Fibroblast of villous mesenchyme (primary cell): Measurements from ENCODE around the gene YBX2. TPM values are rescaled to one million over a fixed set of nuclear protein-coding genes. Genes with fewer than 3 reads are reported as not detected.

Source experiments
- DNase-seq: peaks from one replicate; pipeline ENCODE4 v3.0.0-alpha.2; 2010; ENCODE audit warnings: low read depth
- H3K4me3 ChIP-seq: 2 replicates; pipeline ENCODE4 v1.5.1; 2011; ENCODE audit warnings: low read depth, mild to moderate bottlenecking, low read length
- CTCF ChIP-seq: IDR thresholded peaks from 2 replicates; pipeline ENCODE4 v1.5.1; 2012; ENCODE audit warnings: low read depth, mild to moderate bottlenecking, low read length; ENCODE audit not compliant: insufficient read depth
- total RNA-seq: library from RNA; depleted of rRNA; stranded (reverse); fragments of >200 nt; gene quantifications from 2 replicates; pipeline ENCODE4 v1.2.3, GENCODE V29; 2012

The YBX2 gene
- total RNA-seq, 1 donor = not detected

- DNase-seq = no peak
- no peak for TF ChIP-seq CTCF
- H3K4me3 ChIP-seq = peak overlapping the region; percentile 83
Observed at GRCh38 chr17:7313890-7314718, 19.7 kb upstream of the YBX2 start.

GRCh38 chr17:7313088-7313889 lies 18.9 kb upstream of the YBX2 start:
- H3K4me3 ChIP-seq = no peak overlapping the region
- TF ChIP-seq CTCF = no peak
- DNase-seq = no peak

- H3K4me3 ChIP-seq = no peak overlapping the region
- DNase-seq = no peak
- TF ChIP-seq CTCF = no peak
Observed at GRCh38 chr17:7312432-7313087, 18.1 kb upstream of the YBX2 start.

DNA sequence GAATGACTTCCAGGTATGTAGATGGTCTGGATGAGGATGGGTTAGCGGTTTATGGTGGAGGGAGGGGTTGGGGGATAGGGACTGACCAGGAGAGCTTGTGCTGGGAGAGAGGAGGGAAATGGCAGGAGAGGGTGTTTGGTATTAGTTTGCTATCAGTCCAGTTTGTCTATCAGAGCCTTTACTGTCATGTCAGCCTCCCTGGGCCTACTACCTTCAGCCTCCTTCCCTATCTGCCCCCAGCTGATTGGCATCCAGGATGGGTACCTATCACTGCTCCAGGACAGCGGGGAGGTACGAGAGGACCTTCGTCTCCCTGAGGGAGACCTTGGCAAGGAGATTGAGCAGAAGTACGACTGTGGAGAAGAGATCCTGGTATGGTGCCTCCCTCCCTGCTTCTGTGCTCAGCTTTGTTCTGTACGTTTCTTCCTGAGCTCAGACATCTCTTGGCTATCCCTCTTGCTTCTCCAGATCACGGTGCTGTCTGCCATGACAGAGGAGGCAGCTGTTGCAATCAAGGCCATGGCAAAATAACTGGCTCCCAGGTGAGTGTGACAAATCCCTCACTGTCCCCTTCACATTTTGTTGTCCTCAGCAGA lies 16.8 kb upstream of the YBX2 start:
- no peak for TF ChIP-seq CTCF
- H3K4me3 ChIP-seq = no peak overlapping the region
- no peak for DNase-seq

GRCh38 chr17:7309628-7310027 lies 15.2 kb upstream of the YBX2 start:
- H3K4me3 ChIP-seq = no peak overlapping the region
- TF ChIP-seq CTCF = no peak
- no peak for DNase-seq

GRCh38 chr17:7308625-7309433 lies 14.4 kb upstream of the YBX2 start:
- DNase-seq = peak; percentile 87
- H3K4me3 ChIP-seq = peak overlapping the region; percentile 75
- TF ChIP-seq CTCF = no peak
